Progenitor cell of endocrine pancreas (in vitro differentiated cells): ENCODE measurements around the gene IGFBP6. TPM values are rescaled to one million over a fixed set of nuclear protein-coding genes. Genes with fewer than 3 reads are reported as not detected.
"Not testable (repeated sequence)": the region's sequence is repeated elsewhere in the genome, so short reads cannot be mapped to it uniquely, and the experiment has no call there.

Experiments used
- DNase-seq: peaks from one replicate; pipeline ENCODE4 v3.0.0; 2021; ENCODE audit warnings: low spot score; ENCODE audit not compliant: unreplicated experiment
- H3K27ac Mint-ChIP-seq: 2 replicates; pipeline ENCODE4 v1.8.0; 2021; ENCODE audit warnings: mild to moderate bottlenecking, moderate library complexity, mixed read lengths
- H3K27me3 Mint-ChIP-seq: 2 replicates; pipeline ENCODE4 v1.8.0; 2021; ENCODE audit warnings: mixed read lengths
- H3K36me3 Mint-ChIP-seq: 2 replicates; pipeline ENCODE4 v1.8.0; 2022; ENCODE audit warnings: mixed read lengths; ENCODE audit not compliant: insufficient read depth
- H3K4me1 Mint-ChIP-seq: 2 replicates; pipeline ENCODE4 v1.8.0; 2021; ENCODE audit warnings: low read depth, mixed read lengths
- H3K4me3 Mint-ChIP-seq: 2 replicates; pipeline ENCODE4 v1.8.0; 2021; ENCODE audit warnings: low read depth, mild to moderate bottlenecking, moderate library complexity, mixed read lengths
- H3K9me3 Mint-ChIP-seq: 2 replicates; pipeline ENCODE4 v1.8.0; 2021; ENCODE audit warnings: low read depth, mixed read lengths
- total RNA-seq: library from RNA; stranded (reverse); gene quantifications from 2 replicates; pipeline ENCODE4 v1.2.1, GENCODE V29; 2021
- TF ChIP-seq, protein P1 (sequence below): fragments of 200-600 bp; sonication (generic); IDR thresholded peaks from one replicate; pipeline ENCODE4 v1.5.0; 2021; ENCODE audit warnings: antibody characterized with exemption, mild to moderate bottlenecking; ENCODE audit not compliant: unreplicated experiment

Gene IGFBP6
- total RNA-seq, 1 donor from 2014 or later, result 25.7 TPM

DNA sequence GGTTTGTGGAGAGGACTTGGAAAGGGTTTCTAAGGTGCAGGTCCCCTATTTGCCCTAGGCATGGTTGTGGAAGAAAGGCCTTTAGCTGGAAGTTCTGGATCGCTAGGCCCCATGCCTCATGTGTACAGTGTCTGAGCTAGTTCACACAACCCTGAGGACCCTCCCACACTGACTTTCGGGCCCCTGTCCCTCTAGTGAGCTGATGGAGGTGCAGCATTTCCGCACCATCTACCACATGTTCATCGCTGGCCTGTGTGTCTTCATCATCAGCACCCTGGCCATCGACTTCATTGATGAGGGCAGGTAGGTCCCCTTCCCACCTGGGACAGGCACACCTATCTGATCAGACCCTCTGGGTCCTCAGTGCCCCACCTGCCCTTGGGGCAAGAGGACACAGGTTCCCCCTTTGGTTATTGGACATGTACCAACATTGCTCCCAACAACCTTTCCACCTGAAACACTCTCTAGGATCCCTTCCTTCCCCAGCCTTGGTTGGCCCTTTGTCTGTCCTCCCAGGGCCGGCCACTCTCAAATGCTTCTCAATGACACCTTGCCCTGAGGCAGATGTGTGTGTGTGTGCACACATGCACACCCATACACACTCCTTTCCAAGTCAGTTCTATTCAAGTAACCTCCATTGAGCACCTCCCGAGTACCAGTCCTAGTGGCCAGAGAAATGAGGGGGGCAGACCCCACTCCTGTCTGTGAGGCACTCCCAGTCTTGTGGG lies 8.4 kb downstream of the IGFBP6 start:
- H3K27ac Mint-ChIP-seq, result no peak overlapping the region
- peaks cover 3% of the 10 kb centered on the region for H3K9me3 Mint-ChIP-seq
- peaks cover 36% of the 10 kb centered on the region for H3K4me1 Mint-ChIP-seq
- H3K4me3 Mint-ChIP-seq, result no peak overlapping the region
- H3K27me3 Mint-ChIP-seq, result no peaks in the 10 kb centered on the region
- H3K36me3 Mint-ChIP-seq, result peaks cover 2% of the 10 kb centered on the region
- TF ChIP-seq, protein P1, sequence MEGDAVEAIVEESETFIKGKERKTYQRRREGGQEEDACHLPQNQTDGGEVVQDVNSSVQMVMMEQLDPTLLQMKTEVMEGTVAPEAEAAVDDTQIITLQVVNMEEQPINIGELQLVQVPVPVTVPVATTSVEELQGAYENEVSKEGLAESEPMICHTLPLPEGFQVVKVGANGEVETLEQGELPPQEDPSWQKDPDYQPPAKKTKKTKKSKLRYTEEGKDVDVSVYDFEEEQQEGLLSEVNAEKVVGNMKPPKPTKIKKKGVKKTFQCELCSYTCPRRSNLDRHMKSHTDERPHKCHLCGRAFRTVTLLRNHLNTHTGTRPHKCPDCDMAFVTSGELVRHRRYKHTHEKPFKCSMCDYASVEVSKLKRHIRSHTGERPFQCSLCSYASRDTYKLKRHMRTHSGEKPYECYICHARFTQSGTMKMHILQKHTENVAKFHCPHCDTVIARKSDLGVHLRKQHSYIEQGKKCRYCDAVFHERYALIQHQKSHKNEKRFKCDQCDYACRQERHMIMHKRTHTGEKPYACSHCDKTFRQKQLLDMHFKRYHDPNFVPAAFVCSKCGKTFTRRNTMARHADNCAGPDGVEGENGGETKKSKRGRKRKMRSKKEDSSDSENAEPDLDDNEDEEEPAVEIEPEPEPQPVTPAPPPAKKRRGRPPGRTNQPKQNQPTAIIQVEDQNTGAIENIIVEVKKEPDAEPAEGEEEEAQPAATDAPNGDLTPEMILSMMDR, result no peak
- DNase-seq, result no peak

DNA sequence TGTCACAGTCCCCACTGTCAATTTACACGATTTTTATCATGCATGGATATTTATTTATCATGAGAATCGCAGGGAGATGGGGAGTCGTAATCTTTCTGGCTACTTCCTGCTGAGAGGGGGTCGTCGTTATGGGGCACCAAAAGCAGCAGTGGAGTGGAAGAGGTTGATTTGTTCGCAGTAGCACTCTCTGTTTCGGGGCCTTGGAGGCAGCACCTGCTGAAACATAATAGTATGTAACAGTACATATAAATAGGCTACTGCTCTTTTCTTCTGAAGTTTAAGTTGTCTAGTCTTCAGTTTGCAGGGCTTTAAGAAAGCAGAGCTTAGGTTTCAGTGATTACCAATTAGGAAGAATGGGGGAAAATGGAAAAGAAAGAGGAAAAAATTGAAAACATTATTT lies 9.7 kb downstream of the IGFBP6 start:
- no peak overlapping the region for H3K4me3 Mint-ChIP-seq
- TF ChIP-seq, protein P1, result no peak
- peaks cover 3% of the 10 kb centered on the region for H3K9me3 Mint-ChIP-seq
- no peak for DNase-seq
- peaks cover 40% of the 10 kb centered on the region for H3K4me1 Mint-ChIP-seq
- H3K27ac Mint-ChIP-seq, result peak overlapping the region; percentile 59
- no peaks in the 10 kb centered on the region for H3K27me3 Mint-ChIP-seq
- peaks cover 2% of the 10 kb centered on the region for H3K36me3 Mint-ChIP-seq

GRCh38 chr12:53112431-53112830 lies 15.0 kb downstream of the IGFBP6 start:
- not testable (repeated sequence) for DNase-seq, H3K36me3 Mint-ChIP-seq, H3K9me3 Mint-ChIP-seq, H3K27me3 Mint-ChIP-seq, H3K27ac Mint-ChIP-seq
- peak overlapping the region; percentile 44 for H3K4me3 Mint-ChIP-seq
- H3K4me1 Mint-ChIP-seq, result peaks cover 24% of the 10 kb centered on the region

- TF ChIP-seq, protein P1, result no peak
- Mint-ChIP-seq H3K27me3 (no peaks in the 10 kb centered on the region), H3K27ac (peak overlapping the region; percentile 98), H3K4me1 (peaks cover 25% of the 10 kb centered on the region), H3K36me3 (peaks cover 2% of the 10 kb centered on the region), H3K9me3 (peaks cover 3% of the 10 kb centered on the region), H3K4me3 (peak overlapping the region; percentile 44)
- DNase-seq, result no peak
These were observed 15.8 kb downstream of the IGFBP6 start for GRCh38 chr12:53113136-53113705.

GRCh38 chr12:53113951-53114350 lies 16.5 kb downstream of the IGFBP6 start:
- Mint-ChIP-seq H3K9me3 (peaks cover 3% of the 10 kb centered on the region), H3K27me3 (no peaks in the 10 kb centered on the region), H3K4me3 (peak overlapping the region; percentile 52), H3K27ac (peak overlapping the region; percentile 98), H3K4me1 (peaks cover 26% of the 10 kb centered on the region), H3K36me3 (peaks cover 2% of the 10 kb centered on the region)
- TF ChIP-seq, protein P1, result no peak
- no peak for DNase-seq
